HCT116 (cell line): ENCODE results near the gene OTOG. TPM values are rescaled to one million over a fixed set of nuclear protein-coding genes. Genes with fewer than 3 reads are reported as not detected.

Experiments
- ATAC-seq: fragments of 200-7000 bp; cut with Tn5 transposase; 2 replicates; pipeline ENCODE4 v1.9.1; 2020; ENCODE audit warnings: mild to moderate bottlenecking, moderate library complexity
- BruUV-seq: library from RNA; stranded (reverse); fragments of 400-500 nt; replicated peaks from 2 replicates; lab custom pipeline; 2021; lab: Mats Ljungman, UMichigan
- CTCF ChIA-PET: fragments of 300-600 bp; sonication (Branson Sonifier 250); formaldehyde crosslinking; loops from one replicate; lab custom pipeline; 2021; ENCODE audit warnings: antibody characterized with exemption; lab: Charles Lee
- POLR2A ChIA-PET: fragments of 300-600, 350-600 bp; sonication (Branson Sonifier 250); formaldehyde crosslinking; loops from one replicate; lab custom pipeline; 2021; ENCODE audit warnings: antibody characterized with exemption; lab: Charles Lee
- RAD21 ChIA-PET, 2 experiments: fragments of 300-600 bp; sonication (Branson Sonifier 250); formaldehyde crosslinking; loops; one replicate each; lab custom pipeline; 2023; ENCODE audit warnings: low total read pairs in 2 of 2; ENCODE audit not compliant: uncharacterized antibody in 2 of 2, unreplicated experiment in 2 of 2, low non-redundant PET in 1 of 2; lab: Charles Lee
- DNase-seq: peaks from one replicate; pipeline ENCODE4 v3.0.0-alpha.2; 2010; ENCODE audit warnings: low read depth, low spot score
- H2AFZ ChIP-seq: fragments of 200-600 bp; shearing (Covaris generic), sonication (generic); 2 replicates; pipeline ENCODE4 v1.6.1; 2017; ENCODE audit warnings: low read depth, mixed run types, mixed read lengths, antibody characterized with exemption, low read length; ENCODE audit not compliant: poor library complexity, severe bottlenecking
- H3K27ac ChIP-seq: 2 replicates; pipeline ENCODE4 v1.5.1; 2012; ENCODE audit warnings: low read depth, low read length
- H3K27me3 ChIP-seq: fragments of 200-600 bp; sonication (generic); 2 replicates; pipeline ENCODE4 v1.6.1; 2016; ENCODE audit warnings: mixed run types, low read length, mixed read lengths; ENCODE audit not compliant: insufficient read depth
- H3K36me3 ChIP-seq, 2 experiments: fragments of 200-500 bp in 1 of 2; fragments of 200-600 bp in 1 of 2; sonication (Bioruptor generic) in 1 of 2; sonication (generic) in 1 of 2; 2 replicates each; pipeline versions ENCODE4 v1.5.1 to v1.6.1; 2014 to 2016; ENCODE audit warnings: low read length in 2 of 2, inconsistent platforms in 1 of 2, mixed read lengths in 1 of 2, mixed run types in 1 of 2; ENCODE audit not compliant: insufficient read depth in 2 of 2, control insufficient read depth in 1 of 2
- H3K4me1 ChIP-seq, 2 experiments: fragments of 200-600 bp in 1 of 2; sonication (generic) in 1 of 2; 2 replicates each; pipeline versions ENCODE4 v1.5.1 to v1.6.1; 2012 to 2017; ENCODE audit warnings: low read length in 2 of 2, inconsistent platforms in 1 of 2, mild to moderate bottlenecking in 1 of 2, mixed read lengths in 1 of 2, mixed run types in 1 of 2, moderate library complexity in 1 of 2; ENCODE audit not compliant: insufficient read depth in 2 of 2, control insufficient read depth in 1 of 2
- H3K4me2 ChIP-seq: fragments of 200-600 bp; sonication (generic); 2 replicates; pipeline ENCODE4 v1.6.1; 2017; ENCODE audit warnings: mixed run types, low read length, mixed read lengths
- H3K4me3 ChIP-seq, 2 experiments: fragments of 200-600 bp in 1 of 2; sonication (generic) in 1 of 2; replicated peaks in 1 of 2; 2 replicates each; pipeline ENCODE4 v1.5.1; 2011 to 2016; ENCODE audit warnings: low read length in 2 of 2, control low read depth in 1 of 2, low read depth in 1 of 2, mild to moderate bottlenecking in 1 of 2, mixed read lengths in 1 of 2, mixed run types in 1 of 2
- H3K79me2 ChIP-seq: fragments of 200-600 bp; sonication (generic); 2 replicates; pipeline ENCODE4 v1.6.1; 2017; ENCODE audit warnings: mild to moderate bottlenecking, mixed run types, low read length, moderate library complexity, mixed read lengths; ENCODE audit not compliant: insufficient read depth
- H3K9ac ChIP-seq: fragments of 200-600 bp; sonication (generic); 2 replicates; pipeline ENCODE4 v1.6.1; 2016; ENCODE audit warnings: low read length, mixed read lengths
- H3K9me2 ChIP-seq: fragments of 200-600 bp; sonication (generic), shearing (Covaris generic); 2 replicates; pipeline ENCODE4 v1.6.1; 2017; ENCODE audit warnings: mixed run types, mild to moderate bottlenecking, moderate library complexity; ENCODE audit not compliant: insufficient read depth
- H3K9me3 ChIP-seq, 2 experiments: fragments of 200-500 bp in 1 of 2; fragments of 200-600 bp in 1 of 2; sonication (Bioruptor generic) in 1 of 2; sonication (generic) in 1 of 2; 2 replicates each; pipeline ENCODE4 v1.6.1; 2014 to 2017; ENCODE audit warnings: low read length in 2 of 2, mixed read lengths in 2 of 2, inconsistent platforms in 1 of 2, low read depth in 1 of 2, mild to moderate bottlenecking in 1 of 2, mixed run types in 1 of 2, moderate library complexity in 1 of 2; ENCODE audit not compliant: control insufficient read depth in 1 of 2, insufficient read depth in 1 of 2
- H4K20me1 ChIP-seq: fragments of 200-600 bp; sonication (generic), shearing (Covaris generic); 2 replicates; pipeline ENCODE4 v1.6.1; 2017; ENCODE audit warnings: mixed run types, mild to moderate bottlenecking, moderate library complexity; ENCODE audit not compliant: insufficient read depth
- CBX3 ChIP-seq: IDR thresholded peaks from 2 replicates; pipeline ENCODE4 v1.6.1; 2012; ENCODE audit warnings: low read depth
- CEBPB ChIP-seq: IDR thresholded peaks from 2 replicates; pipeline ENCODE4 v1.6.1; 2012; ENCODE audit warnings: low read depth
- EGR1 ChIP-seq: IDR thresholded peaks from 2 replicates; pipeline ENCODE4 v1.6.1; 2012; ENCODE audit warnings: low read depth
- EZH2 ChIP-seq: fragments of 200-600 bp; sonication (generic); IDR thresholded peaks from 2 replicates; pipeline ENCODE4 v1.6.1; 2017; ENCODE audit warnings: antibody characterized with exemption, mixed run types
- JUND ChIP-seq: IDR thresholded peaks from 2 replicates; pipeline ENCODE4 v1.6.1; 2012
- POLR2AphosphoS5 ChIP-seq: IDR thresholded peaks from 2 replicates; pipeline ENCODE4 v1.6.1; 2011; ENCODE audit warnings: mild to moderate bottlenecking, low read depth, low read length, moderate library complexity
- RAD21 ChIP-seq: IDR thresholded peaks from 2 replicates; pipeline ENCODE4 v1.6.1; 2012; ENCODE audit warnings: low read depth, mild to moderate bottlenecking
- SIN3A ChIP-seq: IDR thresholded peaks from 2 replicates; pipeline ENCODE4 v1.6.1; 2012; ENCODE audit warnings: low read depth
- YY1 ChIP-seq: IDR thresholded peaks from 2 replicates; pipeline ENCODE4 v1.6.1; 2011; ENCODE audit warnings: low read length, low read depth, moderate library complexity, mild to moderate bottlenecking; ENCODE audit not compliant: insufficient replicate concordance; ENCODE audit errors: extremely low read depth
- ZBTB33 ChIP-seq: IDR thresholded peaks from 2 replicates; pipeline ENCODE4 v1.6.1; 2011; ENCODE audit warnings: mild to moderate bottlenecking, low read length, moderate library complexity; ENCODE audit not compliant: insufficient replicate concordance; ENCODE audit errors: extremely low read depth
- ZNF274 ChIP-seq: fragments of 200-500 bp; sonication (Bioruptor generic); IDR thresholded peaks from 2 replicates; pipeline ENCODE4 v1.6.1; 2014; ENCODE audit warnings: mild to moderate bottlenecking, low read depth, low read length, inconsistent platforms
- intact Hi-C: fragments of 100-400 bp; cut with micrococcal nuclease; formaldehyde crosslinking; loops from 2 replicates; pipeline ENCODE4 v1.10.0; 2022
- total RNA-seq: library from RNA; stranded (reverse); gene quantifications from one replicate; pipeline ENCODE4 v1.2.1, GENCODE V29; 2021; ENCODE audit not compliant: unreplicated experiment
- TF ChIP-seq, protein P1 (sequence below), 3 experiments: fragments of 200-600 bp in 1 of 3; sonication (generic) in 1 of 3; IDR thresholded peaks in 2 of 3; conservative IDR thresholded peaks in 1 of 3; 2 replicates each; pipeline ENCODE4 v1.5.1; 2012 to 2017; ENCODE audit warnings: low read depth in 2 of 3, low read length in 2 of 3, antibody characterized with exemption in 1 of 3, borderline replicate concordance in 1 of 3, control low read depth in 1 of 3, mild to moderate bottlenecking in 1 of 3, mixed read lengths in 1 of 3, mixed run types in 1 of 3, moderate library complexity in 1 of 3; ENCODE audit not compliant: insufficient read depth in 1 of 3

The OTOG gene
- total RNA-seq, 1 experiment from 2014 or later, result 0.07 TPM

- peaks cover 18% of the 10 kb centered on the region; the same call in 1 of the 2 replicates for H3K27me3 ChIP-seq
- no peaks in the 10 kb centered on the region for H3K9me2 ChIP-seq
- peaks cover 0 to 4% of the 10 kb centered on the region in 2 experiments; a peak in 1 of 4 replicates for H3K9me3 ChIP-seq
- ATAC-seq, result no peak
- BruUV-seq, result no TSS peak
- no peak overlapping the region for H3K4me3 ChIP-seq
- TF ChIP-seq ZBTB33 (no peak), EGR1 (no peak), ZNF274 (no peak), SIN3A (no peak), CEBPB (no peak), RAD21 (no peak), CBX3 (no peak), JUND (no peak), YY1 (no peak), EZH2 (no peak), POLR2AphosphoS5 (no peak)
- TF ChIP-seq, protein P1, sequence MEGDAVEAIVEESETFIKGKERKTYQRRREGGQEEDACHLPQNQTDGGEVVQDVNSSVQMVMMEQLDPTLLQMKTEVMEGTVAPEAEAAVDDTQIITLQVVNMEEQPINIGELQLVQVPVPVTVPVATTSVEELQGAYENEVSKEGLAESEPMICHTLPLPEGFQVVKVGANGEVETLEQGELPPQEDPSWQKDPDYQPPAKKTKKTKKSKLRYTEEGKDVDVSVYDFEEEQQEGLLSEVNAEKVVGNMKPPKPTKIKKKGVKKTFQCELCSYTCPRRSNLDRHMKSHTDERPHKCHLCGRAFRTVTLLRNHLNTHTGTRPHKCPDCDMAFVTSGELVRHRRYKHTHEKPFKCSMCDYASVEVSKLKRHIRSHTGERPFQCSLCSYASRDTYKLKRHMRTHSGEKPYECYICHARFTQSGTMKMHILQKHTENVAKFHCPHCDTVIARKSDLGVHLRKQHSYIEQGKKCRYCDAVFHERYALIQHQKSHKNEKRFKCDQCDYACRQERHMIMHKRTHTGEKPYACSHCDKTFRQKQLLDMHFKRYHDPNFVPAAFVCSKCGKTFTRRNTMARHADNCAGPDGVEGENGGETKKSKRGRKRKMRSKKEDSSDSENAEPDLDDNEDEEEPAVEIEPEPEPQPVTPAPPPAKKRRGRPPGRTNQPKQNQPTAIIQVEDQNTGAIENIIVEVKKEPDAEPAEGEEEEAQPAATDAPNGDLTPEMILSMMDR (IDR thresholded peaks at IDR 0.05 in 2 of 3, conservative IDR thresholded peaks at IDR 0.05 in 1 of 3; ENCODE audit: borderline replicate concordance in 1 of 3, insufficient read depth in 1 of 3, low read depth in 2 of 3, low read length in 2 of 3), result no peak
- ChIA-PET CTCF (no interaction called here), RAD21 (no interaction called here), POLR2A (no interaction called here)
- H4K20me1 ChIP-seq, result no peaks in the 10 kb centered on the region
- H3K4me2 ChIP-seq, result no peak overlapping the region
- DNase-seq, result no peak
- H2AFZ ChIP-seq, result no peak overlapping the region
- intact Hi-C loops, result no loop called here
- H3K79me2 ChIP-seq, result no peaks in the 10 kb centered on the region
- H3K4me1 ChIP-seq, result no peaks in the 10 kb centered on the region
- H3K9ac ChIP-seq, result no peak overlapping the region
- H3K27ac ChIP-seq, result no peak overlapping the region
- no peaks in the 10 kb centered on the region for H3K36me3 ChIP-seq
Observed at GRCh38 chr11:17591293-17591692, 44.2 kb downstream of the OTOG start.
